Endothelial cell of umbilical vein (primary cell): ENCODE measurements around the gene CHN2. TPM values are rescaled to one million over a fixed set of nuclear protein-coding genes. Genes with fewer than 3 reads are reported as not detected.

Experiments
- BruUV-seq: library from RNA; stranded (reverse); fragments of 400-500 nt; replicated peaks from 2 replicates; lab custom pipeline; 2021; lab: Mats Ljungman, UMichigan
- CTCF ChIA-PET: fragments of 300-600, 350-600 bp; sonication (Branson Sonifier 250); formaldehyde crosslinking; loops from one replicate; lab custom pipeline; 2021; ENCODE audit warnings: antibody characterized with exemption, inconsistent platforms; lab: Charles Lee
- POLR2A ChIA-PET: fragments of 300-600, 350-600 bp; sonication (Branson Sonifier 250); formaldehyde crosslinking; loops from one replicate; lab custom pipeline; 2021; ENCODE audit warnings: antibody characterized with exemption, inconsistent platforms; lab: Charles Lee
- DNase-seq: peaks from one replicate; pipeline ENCODE4 v3.0.0-alpha.2; 2011; ENCODE audit warnings: low read depth, low spot score
- FAIRE-seq: peaks from 2 replicates; lab custom pipeline; 2011; peaks lifted over from hg19 to GRCh38; lab: Jason Lieb, UNC
- H2AFZ ChIP-seq: 2 replicates; pipeline ENCODE4 v1.6.0; 2012; ENCODE audit warnings: low read depth, low read length, control low read depth, inconsistent platforms
- H3K27ac ChIP-seq: 2 replicates; pipeline ENCODE4 v1.5.1; 2011; ENCODE audit warnings: low read depth, mild to moderate bottlenecking, control low read depth, low read length, moderate library complexity; ENCODE audit not compliant: insufficient read depth
- H3K27me3 ChIP-seq, 2 experiments: 2 replicates each; pipeline versions ENCODE4 v1.6.0 to v1.6.1; 2011; ENCODE audit warnings: low read length in 2 of 2, mixed read lengths in 1 of 2; ENCODE audit not compliant: control insufficient read depth in 2 of 2, insufficient read depth in 2 of 2
- H3K36me3 ChIP-seq, 2 experiments: 2 replicates in 1 of 2; 3 replicates in 1 of 2; pipeline ENCODE4 v1.5.1; 2011; ENCODE audit warnings: low read length in 2 of 2, mild to moderate bottlenecking in 1 of 2, moderate library complexity in 1 of 2; ENCODE audit not compliant: control insufficient read depth in 2 of 2, insufficient read depth in 2 of 2; ENCODE audit errors: extremely low read depth in 1 of 2
- H3K4me1 ChIP-seq: 3 replicates; pipeline ENCODE4 v1.5.1; 2011; ENCODE audit warnings: mild to moderate bottlenecking, low read length; ENCODE audit not compliant: control insufficient read depth, insufficient read depth; ENCODE audit errors: extremely low read depth
- H3K4me2 ChIP-seq: 2 replicates; pipeline ENCODE4 v1.6.1; 2011; ENCODE audit warnings: low read length, control low read depth, mixed read lengths; ENCODE audit not compliant: insufficient read depth
- H3K4me3 ChIP-seq, 3 experiments: fragments of 200-600 bp in 1 of 3; sonication (generic), shearing (Covaris generic) in 1 of 3; replicated peaks in 1 of 3; 2 replicates each; pipeline ENCODE4 v1.5.1; 2011 to 2016; ENCODE audit warnings: control low read depth in 3 of 3, low read length in 3 of 3, mild to moderate bottlenecking in 2 of 3, inconsistent platforms in 1 of 3, low read depth in 1 of 3, moderate library complexity in 1 of 3; ENCODE audit not compliant: insufficient read depth in 1 of 3
- H3K79me2 ChIP-seq: 2 replicates; pipeline ENCODE4 v1.6.0; 2012; ENCODE audit warnings: low read length, inconsistent platforms; ENCODE audit not compliant: control insufficient read depth, insufficient read depth
- H3K9ac ChIP-seq: replicated peaks from 2 replicates; pipeline ENCODE3; 2011; ENCODE audit warnings: low read length, control low read depth; ENCODE audit not compliant: insufficient read depth; ENCODE audit errors: extremely low read depth
- H3K9me1 ChIP-seq: replicated peaks from 3 replicates; pipeline ENCODE4 v1.6.0; 2011; ENCODE audit warnings: mild to moderate bottlenecking, low read length; ENCODE audit not compliant: control insufficient read depth, insufficient read depth; ENCODE audit errors: extremely low read depth
- H3K9me3 ChIP-seq: replicated peaks from 2 replicates; pipeline ENCODE4 v1.5.1; 2012; ENCODE audit warnings: low read length, inconsistent platforms; ENCODE audit not compliant: control insufficient read depth, insufficient read depth
- H4K20me1 ChIP-seq: replicated peaks from 2 replicates; pipeline ENCODE3; 2011; ENCODE audit warnings: mild to moderate bottlenecking, low read length; ENCODE audit not compliant: control insufficient read depth, insufficient read depth; ENCODE audit errors: extremely low read depth
- CTCF ChIP-seq, 2 donors: IDR thresholded peaks; 1 replicate in 1 of 2; 2 replicates in 1 of 2; pipeline ENCODE4 v1.5.1; 2011; ENCODE audit warnings: low read length in 2 of 2, mild to moderate bottlenecking in 2 of 2, moderate library complexity in 2 of 2, control low read depth in 1 of 2, inconsistent platforms in 1 of 2, low read depth in 1 of 2; ENCODE audit not compliant: insufficient read depth in 1 of 2; ENCODE audit errors: extremely low read depth in 1 of 2
- EZH2 ChIP-seq: IDR thresholded peaks from 2 replicates; pipeline ENCODE4 v1.6.1; 2012; ENCODE audit warnings: borderline replicate concordance, low read depth, mild to moderate bottlenecking, moderate library complexity, low read length, inconsistent platforms; ENCODE audit not compliant: severe bottlenecking
- FOS ChIP-seq: IDR thresholded peaks from 2 replicates; pipeline ENCODE4 v1.6.1; 2011; ENCODE audit warnings: mild to moderate bottlenecking, low read length, moderate library complexity, borderline replicate concordance; ENCODE audit not compliant: insufficient read depth
- GATA2 ChIP-seq: IDR thresholded peaks from 2 replicates; pipeline ENCODE4 v1.7.0; 2011; ENCODE audit warnings: low read depth, mild to moderate bottlenecking, moderate library complexity, mixed read lengths, low read length; ENCODE audit not compliant: insufficient read length, insufficient read depth
- JUN ChIP-seq: IDR thresholded peaks from 2 replicates; pipeline ENCODE4 v1.6.1; 2011; ENCODE audit warnings: borderline replicate concordance, low read depth; ENCODE audit not compliant: insufficient read length, insufficient read depth
- MYC ChIP-seq: IDR thresholded peaks from one replicate; pipeline ENCODE4 v1.6.1; 2011; ENCODE audit warnings: mild to moderate bottlenecking, low read depth, low read length
- POLR2A ChIP-seq: IDR thresholded peaks from 2 replicates; pipeline ENCODE4 v1.6.1; 2012; ENCODE audit warnings: low read depth, mild to moderate bottlenecking, control low read depth, low read length
- POLR2AphosphoS5 ChIP-seq: IDR thresholded peaks from 2 replicates; pipeline ENCODE4 v1.6.1; 2012; ENCODE audit warnings: low read depth, mild to moderate bottlenecking, control low read depth, low read length, moderate library complexity; ENCODE audit not compliant: insufficient read depth
- dilution Hi-C: fragments of 300-500 bp; cut with MboI; formaldehyde crosslinking; loops from one replicate; pipeline ENCODE4 v1.15.0; 2019; ENCODE audit warnings: low sequenced_read_pairs; ENCODE audit not compliant: extremely low pct_ligation_motif_present
- intact Hi-C: fragments of 100-400 bp; cut with micrococcal nuclease; formaldehyde crosslinking; loops from one replicate; pipeline ENCODE4 v1.10.0; 2022
- polyA plus RNA-seq, 4 experiments: library from polyadenylated mRNA; depleted of rRNA in 3 of 4; stranded (reverse) in 3 of 4; unstranded in 1 of 4; fragments of >200 nt; gene quantifications; 2 replicates each; pipeline versions ENCODE4 v1.2.1 to v1.2.3, GENCODE V29; 2011 to 2012; ENCODE audit warnings: missing spikeins in 1 of 4
- total RNA-seq: library from RNA; stranded (reverse); gene quantifications from 2 replicates; pipeline ENCODE4 v1.2.3, GENCODE V29; 2021
- TF ChIP-seq, protein P1 (sequence below): IDR thresholded peaks from 2 replicates; pipeline ENCODE4 v1.6.1; 2011; ENCODE audit not compliant: insufficient read depth, insufficient read length

Gene CHN2
- total and polyA plus RNA-seq, 2 donors (not counting 3 experiments of a cell fraction or from before 2014, with no cell fraction given), result 1.4 to 5.0 TPM

DNA sequence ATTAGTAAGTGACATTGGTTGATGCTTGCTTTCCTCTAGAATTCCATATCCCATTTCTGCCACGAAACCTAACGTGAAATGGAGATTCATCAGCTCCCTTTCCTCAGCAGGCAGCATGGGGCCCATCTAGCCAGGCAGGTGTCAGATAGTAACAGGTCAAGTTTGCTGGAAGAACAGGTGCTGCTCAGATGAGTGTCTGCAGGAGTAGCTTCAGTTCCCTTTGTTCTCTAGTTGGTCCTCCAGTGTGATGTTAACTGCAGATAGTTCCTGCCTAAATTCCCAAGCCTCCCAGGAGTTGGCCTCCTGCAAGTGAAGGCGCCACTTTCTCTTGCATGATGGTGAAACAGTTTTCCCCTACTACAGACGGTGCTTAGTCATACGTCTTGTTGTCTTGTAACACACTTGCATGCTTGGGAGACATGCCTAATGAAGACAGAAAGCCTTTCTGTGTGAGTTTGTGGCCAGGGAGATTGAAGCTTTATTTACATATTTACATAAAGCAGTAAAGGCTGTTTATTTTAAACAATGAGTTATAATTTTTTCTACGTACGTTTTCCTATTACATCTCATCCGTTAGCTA is 175.4 kb downstream of the CHN2 start:
- H3K36me3 ChIP-seq, result no peaks in the 10 kb centered on the region
- no peaks in the 10 kb centered on the region for H4K20me1 ChIP-seq
- H3K9me1 ChIP-seq, result no peaks in the 10 kb centered on the region
- intact Hi-C loops, result no loop called here
- H3K9ac ChIP-seq, result no peak overlapping the region
- H3K4me3 ChIP-seq, result no peak overlapping the region
- ChIA-PET CTCF (interaction anchor here (1.0 to 2.1 kb wide), 2 partner anchors 38 to 448 kb away, joined by 3 to 5 read pairs; no protein-coding TSS in a partner anchor), POLR2A (no interaction called here)
- dilution Hi-C loops, result no loop called here
- DNase-seq (no peak), FAIRE-seq (no peak)
- TF ChIP-seq POLR2AphosphoS5 (no peak), CTCF (IDR thresholded peaks at IDR 0.05; ENCODE audit: extremely low read depth in 1 of 2, insufficient read depth in 1 of 2, low read depth in 1 of 2, low read length in 2 of 2) (no peak), GATA2 (no peak), MYC (no peak), EZH2 (no peak), POLR2A (no peak), FOS (no peak), JUN (no peak)
- TF ChIP-seq, protein P1, sequence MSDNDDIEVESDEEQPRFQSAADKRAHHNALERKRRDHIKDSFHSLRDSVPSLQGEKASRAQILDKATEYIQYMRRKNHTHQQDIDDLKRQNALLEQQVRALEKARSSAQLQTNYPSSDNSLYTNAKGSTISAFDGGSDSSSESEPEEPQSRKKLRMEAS, result no peak
- BruUV-seq, result no TSS peak
- H3K79me2 ChIP-seq, result no peaks in the 10 kb centered on the region
- H3K27me3 ChIP-seq, result peaks cover 0 to 3% of the 10 kb centered on the region in 2 experiments
- H3K9me3 ChIP-seq, result no peaks in the 10 kb centered on the region
- H2AFZ ChIP-seq, result no peak overlapping the region
- no peak overlapping the region for H3K27ac ChIP-seq
- H3K4me2 ChIP-seq, result no peak overlapping the region
- H3K4me1 ChIP-seq, result no peaks in the 10 kb centered on the region
